Neural cell (in vitro differentiated cells): ENCODE data around the gene TSSK3.

Experiments used
- CTCF ChIP-seq: fragments of 450-650 bp; IDR thresholded peaks from 2 replicates; pipeline ENCODE4 v1.5.1; 2014; ENCODE audit warnings: antibody characterized with exemption, mild to moderate bottlenecking, moderate library complexity; ENCODE audit not compliant: poor library complexity, severe bottlenecking
- EP300 ChIP-seq: fragments of 450-650 bp; conservative IDR thresholded peaks from 2 replicates; pipeline ENCODE4 v1.6.1; 2014; ENCODE audit warnings: antibody characterized with exemption, mild to moderate bottlenecking, moderate library complexity; ENCODE audit not compliant: poor library complexity, severe bottlenecking
- EZH2 ChIP-seq: fragments of 200-600, 300-800 bp; shearing (Covaris generic), sonication (generic); IDR thresholded peaks from 2 replicates; pipeline ENCODE4 v1.6.1; 2014; ENCODE audit warnings: antibody characterized with exemption, low read length, borderline replicate concordance, mild to moderate bottlenecking; ENCODE audit not compliant: insufficient read depth, poor library complexity, severe bottlenecking
- RAD21 ChIP-seq: fragments of 450-650 bp; conservative IDR thresholded peaks from 2 replicates; pipeline ENCODE4 v1.6.1; 2014; ENCODE audit warnings: antibody characterized with exemption, mild to moderate bottlenecking, moderate library complexity

- TF ChIP-seq CTCF, result no peak
- TF ChIP-seq EZH2, result no peak
- no peak for TF ChIP-seq RAD21
- TF ChIP-seq EP300, result no peak
Observed at GRCh38 chr1:32334274-32334861, 28.0 kb upstream of the TSSK3 start.
